ENCODE data around the gene FBXO40.

DNA sequence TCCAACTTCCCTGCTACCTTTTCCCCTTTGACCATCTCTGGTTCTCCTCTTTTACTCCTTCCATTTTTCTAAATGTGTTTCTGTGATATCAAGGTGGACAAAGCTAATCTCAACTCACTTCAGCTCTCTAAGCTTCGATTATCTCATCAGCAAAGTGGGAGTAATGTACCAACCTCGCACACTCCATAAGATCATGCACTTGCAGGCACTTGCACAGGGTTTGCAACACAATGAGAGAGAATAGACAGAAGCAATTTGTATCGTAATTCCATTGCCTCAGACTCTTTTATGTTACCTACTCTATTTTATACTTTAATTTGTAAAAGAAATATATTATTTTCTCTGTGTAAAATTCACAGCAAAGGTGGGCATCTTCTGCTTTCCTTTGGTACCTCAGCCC lies 40.4 kb upstream of the FBXO40 start:
- TF ChIP-seq FOSL1 (CRISPR knock-in tag; IDR thresholded peaks at IDR 0.05; ENCODE audit: borderline replicate concordance), result no peak
- no peak for TF ChIP-seq ZSCAN30 (CRISPR knock-in tag; IDR thresholded peaks at IDR 0.05)
- TF ChIP-seq SNAPC2 (CRISPR knock-in tag; IDR thresholded peaks at IDR 0.05), result no peak
- no peak for TF ChIP-seq CEBPB (IDR thresholded peaks at IDR 0.05; ENCODE audit: borderline replicate concordance, low read depth, low read length)
- TF ChIP-seq, protein P1, sequence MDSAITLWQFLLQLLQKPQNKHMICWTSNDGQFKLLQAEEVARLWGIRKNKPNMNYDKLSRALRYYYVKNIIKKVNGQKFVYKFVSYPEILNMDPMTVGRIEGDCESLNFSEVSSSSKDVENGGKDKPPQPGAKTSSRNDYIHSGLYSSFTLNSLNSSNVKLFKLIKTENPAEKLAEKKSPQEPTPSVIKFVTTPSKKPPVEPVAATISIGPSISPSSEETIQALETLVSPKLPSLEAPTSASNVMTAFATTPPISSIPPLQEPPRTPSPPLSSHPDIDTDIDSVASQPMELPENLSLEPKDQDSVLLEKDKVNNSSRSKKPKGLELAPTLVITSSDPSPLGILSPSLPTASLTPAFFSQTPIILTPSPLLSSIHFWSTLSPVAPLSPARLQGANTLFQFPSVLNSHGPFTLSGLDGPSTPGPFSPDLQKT (CRISPR knock-in tag; IDR thresholded peaks at IDR 0.05; ENCODE audit: borderline replicate concordance), result no peak

All from HepG2 (cell line).